ENCODE results near the gene TECTA.
"Not testable (repeated sequence)": the region's sequence is repeated elsewhere in the genome, so short reads cannot be mapped to it uniquely, and the experiment has no call there.

Gene TECTA

DNA sequence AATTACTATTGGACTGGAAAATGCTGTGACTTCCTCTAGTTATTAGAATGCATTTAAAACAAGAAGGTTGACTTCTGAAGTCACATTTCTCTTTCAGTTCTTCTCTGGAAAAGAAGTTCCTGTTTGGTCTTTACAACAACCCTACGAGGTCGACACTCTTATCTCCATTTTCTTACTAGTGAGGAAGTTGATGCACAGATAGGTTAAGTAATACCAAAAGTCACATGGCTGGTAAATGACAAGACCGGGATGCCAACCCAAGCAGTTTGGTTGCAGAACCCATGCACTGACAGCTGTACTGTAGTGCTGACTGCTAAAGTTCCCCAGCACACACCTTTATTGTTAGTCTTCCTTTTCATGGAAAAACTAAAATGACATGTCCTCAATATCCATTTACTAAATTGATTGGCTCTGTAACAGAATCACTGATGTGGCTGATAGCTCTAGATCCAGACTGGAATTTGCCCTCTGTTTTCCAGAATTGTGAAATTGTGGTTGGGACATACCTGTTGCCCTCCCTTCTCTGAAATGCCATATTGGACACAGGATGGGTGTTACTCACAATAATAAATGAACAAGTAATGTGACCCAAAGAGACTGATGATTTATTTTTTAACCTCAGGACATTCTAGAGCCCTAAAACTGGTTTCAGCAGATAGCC lies 9.4 kb upstream of the TECTA start:
- DNase-seq (ENCODE audit: insufficient read length, low spot score), result no peak
- FAIRE-seq, result peak; percentile 72

DNA sequence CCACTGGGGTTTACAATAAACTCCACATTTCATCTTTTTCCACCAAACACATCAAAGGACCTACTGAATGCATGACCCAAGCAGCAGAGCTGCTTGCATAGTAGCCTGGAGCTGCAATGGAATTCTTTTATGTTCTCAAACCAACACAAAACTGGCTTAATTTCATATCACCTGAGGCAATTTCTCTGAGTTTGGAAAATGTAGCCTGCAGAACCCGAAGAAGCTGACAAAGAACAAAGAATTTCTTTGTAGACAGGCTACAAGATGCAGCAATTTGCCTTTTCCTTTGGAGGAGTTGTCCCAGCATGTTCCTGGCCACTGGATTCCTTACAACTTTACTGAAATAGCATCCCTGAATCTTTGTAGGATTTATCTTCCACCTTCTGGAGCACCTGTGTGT lies 5.5 kb upstream of the TECTA start:
- no peak for DNase-seq (ENCODE audit: insufficient read length, low spot score)
- no peak for FAIRE-seq

DNA sequence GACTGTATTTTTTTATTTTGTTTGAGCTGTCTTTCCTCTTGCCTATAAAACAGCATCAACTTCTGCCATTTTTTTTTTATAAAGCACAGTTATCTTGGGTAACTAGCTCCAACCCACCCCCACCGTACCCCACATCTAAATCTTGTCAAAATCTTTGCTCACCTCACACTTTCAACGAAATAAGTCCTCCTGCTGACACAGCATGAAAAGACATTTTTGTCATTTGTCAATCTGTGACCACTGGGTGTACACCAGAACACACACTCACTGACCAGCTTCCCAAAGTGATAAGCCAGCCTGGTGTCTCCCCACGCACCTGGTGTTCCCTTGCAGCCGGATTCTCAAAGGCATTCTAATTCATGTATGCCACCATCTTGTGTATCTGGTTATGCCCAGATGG lies 1.7 kb upstream of the TECTA start:
- DNase-seq (ENCODE audit: insufficient read length, low spot score) (no peak), FAIRE-seq (no peak)

DNA sequence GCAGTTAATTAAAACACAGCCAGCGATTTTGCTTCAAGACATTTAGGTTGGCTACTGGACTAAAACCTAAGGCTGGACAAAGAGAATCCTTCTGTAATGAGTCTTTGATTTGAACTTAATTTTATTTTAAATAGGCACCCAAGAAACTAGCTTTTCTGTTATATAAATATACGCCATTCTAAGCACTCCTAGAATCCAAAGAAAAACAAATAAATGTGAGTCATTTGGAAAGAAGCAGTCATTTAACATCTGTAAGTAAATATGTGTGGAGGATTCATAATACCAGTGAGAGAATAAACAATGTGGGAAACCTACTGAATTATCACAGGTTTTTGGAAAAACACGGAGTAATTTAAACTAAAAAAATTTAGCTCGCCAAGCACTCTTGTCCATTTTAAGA lies 1.2 kb upstream of the TECTA start:
- DNase-seq (ENCODE audit: insufficient read length, low spot score) (no peak), FAIRE-seq (no peak)

DNA sequence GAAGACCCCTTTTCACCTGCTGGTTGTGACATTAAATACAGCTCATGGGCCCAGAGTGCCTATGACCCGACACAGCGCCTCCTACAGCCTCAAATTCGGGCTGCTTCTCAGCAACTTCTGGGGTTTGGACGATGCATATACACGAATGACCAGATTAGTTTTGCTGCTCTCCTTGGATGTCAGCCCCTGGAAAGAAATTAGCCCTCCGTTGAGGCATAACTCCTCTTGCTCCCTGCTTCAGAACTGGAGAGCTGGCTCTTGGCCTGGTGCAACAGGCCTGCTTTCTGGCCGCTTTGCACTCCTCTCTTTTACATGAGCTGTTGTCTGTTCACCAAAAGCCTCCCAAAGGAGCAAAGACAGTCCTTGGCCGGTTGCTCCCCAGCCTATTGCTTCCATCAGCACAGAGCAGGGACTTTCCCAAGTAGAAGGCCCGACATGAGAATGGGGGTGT lies 3.3 kb downstream of the TECTA start:
- DNase-seq (ENCODE audit: insufficient read length, low spot score), result no peak
- FAIRE-seq, result no peak

DNA sequence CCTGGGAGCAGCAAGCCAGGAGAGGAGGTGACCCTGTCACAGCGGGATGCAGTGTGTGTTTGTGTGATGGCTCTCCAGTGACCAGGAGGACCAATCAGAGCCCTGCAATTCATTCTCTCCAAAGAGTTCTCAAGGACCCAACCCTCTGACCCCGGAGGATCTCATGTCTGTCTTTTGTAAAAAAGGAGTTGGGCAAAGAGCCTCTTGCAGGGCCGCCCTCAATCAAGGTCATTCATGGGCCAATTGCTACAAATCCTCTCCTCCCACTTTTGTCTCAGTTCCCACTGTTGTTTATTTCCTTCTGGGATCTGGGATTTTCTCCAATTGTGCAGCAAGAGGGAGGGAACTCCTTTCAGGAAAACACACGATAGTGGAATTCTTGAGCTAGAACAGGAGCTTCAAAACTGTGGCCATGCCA lies 4.0 kb downstream of the TECTA start:
- no peak for FAIRE-seq

DNA sequence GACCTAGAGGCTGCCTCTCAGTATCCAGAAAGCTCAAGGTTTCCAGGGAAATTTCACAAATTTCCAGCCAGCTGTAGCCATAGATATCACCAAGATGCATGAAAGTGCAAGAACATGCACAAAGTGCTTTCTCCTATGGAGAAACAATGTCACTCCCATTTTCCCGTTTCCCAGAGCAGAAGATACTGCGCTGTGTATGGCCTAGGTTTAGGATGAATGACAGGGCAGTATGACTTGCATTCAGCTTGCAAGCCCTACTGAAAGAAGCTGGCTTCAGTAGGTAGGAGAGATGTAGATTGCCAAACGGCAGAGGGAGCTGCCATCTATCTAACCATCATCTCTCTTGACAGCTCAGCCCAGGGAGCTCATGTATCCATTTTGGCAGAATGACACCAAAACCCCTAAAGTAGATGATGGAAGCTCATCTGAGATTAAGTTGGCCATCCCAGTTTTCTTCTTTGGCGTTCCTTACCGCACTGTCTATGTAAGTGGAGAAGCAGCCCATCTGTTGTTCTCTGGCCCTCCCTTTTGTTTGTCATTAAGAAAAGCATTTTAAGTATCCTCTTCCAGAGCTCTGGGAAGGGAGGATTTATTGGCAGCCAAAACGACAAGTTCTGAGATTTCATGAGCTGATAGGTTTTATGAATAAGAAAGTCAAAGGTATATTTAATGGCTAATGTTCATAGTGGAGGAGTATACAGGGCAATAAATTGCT lies 4.6 kb downstream of the TECTA start:
- FAIRE-seq, result no peak

More for the DNA sequence above, 4.0 kb downstream of the TECTA start:
- DNase-seq (ENCODE audit: insufficient read length, low spot score), result no peak

DNA sequence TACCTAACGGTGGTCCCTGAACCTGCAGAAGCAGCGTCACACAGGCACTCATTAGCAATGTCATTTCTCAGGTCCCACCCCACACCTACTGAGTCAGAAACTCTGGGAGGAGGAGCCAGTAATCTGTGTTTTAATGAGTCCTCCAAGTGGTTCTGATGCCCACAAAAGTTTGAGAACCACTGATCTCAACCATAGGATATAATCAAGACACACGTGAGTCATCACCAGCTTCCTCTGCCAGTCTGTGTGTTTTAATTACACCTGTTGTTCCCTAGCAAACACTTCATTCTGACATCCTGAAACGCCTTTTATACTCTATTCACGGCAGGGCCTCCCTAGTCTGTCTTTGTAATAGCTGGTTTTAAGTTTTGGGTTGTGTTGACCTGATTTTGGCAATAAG lies 5.8 kb downstream of the TECTA start:
- DNase-seq (ENCODE audit: insufficient read length, low spot score) (no peak), FAIRE-seq (no peak)

More for the DNA sequence above, 4.6 kb downstream of the TECTA start:
- no peak for DNase-seq (ENCODE audit: insufficient read length, low spot score)

DNA sequence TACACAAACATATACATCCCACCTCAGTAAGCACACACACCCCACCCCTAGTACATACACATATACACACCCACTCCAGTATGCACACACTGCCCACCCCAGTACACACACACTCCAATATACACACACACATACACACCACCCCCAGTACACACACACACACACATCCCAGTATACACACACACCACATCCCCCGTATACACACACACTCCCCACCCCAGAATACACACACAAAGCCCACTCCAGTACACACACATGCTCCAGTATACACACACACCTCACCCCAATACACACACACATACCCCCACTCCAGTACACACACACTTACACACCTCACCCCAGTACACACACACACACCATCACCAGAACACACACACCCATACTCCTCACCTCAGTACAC lies 7.4 kb downstream of the TECTA start:
- DNase-seq (ENCODE audit: insufficient read length, low spot score), result no peak
- FAIRE-seq, result no peak

DNA sequence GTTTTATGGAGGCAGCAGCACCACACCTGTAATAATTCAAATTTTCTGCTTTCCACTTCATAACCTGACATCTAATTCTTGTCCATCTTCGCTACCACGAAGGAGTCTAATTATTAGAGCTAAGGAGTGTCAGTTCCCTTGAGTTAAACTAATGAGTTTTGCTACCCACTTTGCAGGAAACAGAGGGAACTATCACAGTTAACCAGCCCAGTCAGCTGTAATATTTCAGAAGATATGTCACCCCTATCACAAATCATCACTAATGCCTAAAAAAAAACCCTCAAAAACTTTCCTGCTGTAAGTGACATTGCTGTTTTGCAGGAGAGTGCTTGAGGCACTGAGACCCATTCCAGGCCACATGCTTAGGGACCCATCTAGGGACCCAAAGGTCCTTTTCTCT lies 8.4 kb downstream of the TECTA start:
- FAIRE-seq (no peak), DNase-seq (ENCODE audit: insufficient read length, low spot score) (no peak)

DNA sequence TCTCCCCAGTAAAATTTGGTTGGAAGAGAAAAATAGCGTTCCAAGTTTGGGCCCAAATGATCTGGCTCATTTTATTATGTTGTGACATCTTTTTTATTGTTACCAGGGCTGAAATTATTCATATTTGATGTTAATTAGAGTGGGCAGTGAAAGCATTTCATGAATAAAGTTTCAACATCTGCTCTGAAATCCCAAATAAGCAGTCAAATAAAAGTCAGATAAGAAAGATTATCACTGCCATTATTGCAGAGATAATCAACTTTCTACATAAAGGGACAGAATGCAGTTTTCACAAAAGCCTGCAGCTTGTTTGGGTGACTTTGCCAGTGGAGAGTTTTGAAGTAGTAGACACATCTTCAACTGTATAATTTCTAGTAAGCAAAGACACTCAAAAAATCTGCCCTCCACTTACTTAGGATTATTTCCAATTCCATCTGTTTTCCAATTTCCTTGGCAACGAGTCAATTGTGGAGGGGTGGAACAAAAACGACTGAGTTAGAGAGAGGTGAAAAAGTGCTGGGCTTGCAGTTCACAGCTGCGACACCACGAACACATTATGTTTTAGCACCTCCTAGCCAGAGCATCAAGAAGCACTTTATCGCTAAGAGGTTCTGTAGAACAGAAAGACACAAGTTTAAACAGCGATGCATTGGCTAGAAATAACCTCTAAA lies 9.0 kb downstream of the TECTA start:
- DNase-seq (ENCODE audit: insufficient read length, low spot score) (no peak), FAIRE-seq (no peak)

DNA sequence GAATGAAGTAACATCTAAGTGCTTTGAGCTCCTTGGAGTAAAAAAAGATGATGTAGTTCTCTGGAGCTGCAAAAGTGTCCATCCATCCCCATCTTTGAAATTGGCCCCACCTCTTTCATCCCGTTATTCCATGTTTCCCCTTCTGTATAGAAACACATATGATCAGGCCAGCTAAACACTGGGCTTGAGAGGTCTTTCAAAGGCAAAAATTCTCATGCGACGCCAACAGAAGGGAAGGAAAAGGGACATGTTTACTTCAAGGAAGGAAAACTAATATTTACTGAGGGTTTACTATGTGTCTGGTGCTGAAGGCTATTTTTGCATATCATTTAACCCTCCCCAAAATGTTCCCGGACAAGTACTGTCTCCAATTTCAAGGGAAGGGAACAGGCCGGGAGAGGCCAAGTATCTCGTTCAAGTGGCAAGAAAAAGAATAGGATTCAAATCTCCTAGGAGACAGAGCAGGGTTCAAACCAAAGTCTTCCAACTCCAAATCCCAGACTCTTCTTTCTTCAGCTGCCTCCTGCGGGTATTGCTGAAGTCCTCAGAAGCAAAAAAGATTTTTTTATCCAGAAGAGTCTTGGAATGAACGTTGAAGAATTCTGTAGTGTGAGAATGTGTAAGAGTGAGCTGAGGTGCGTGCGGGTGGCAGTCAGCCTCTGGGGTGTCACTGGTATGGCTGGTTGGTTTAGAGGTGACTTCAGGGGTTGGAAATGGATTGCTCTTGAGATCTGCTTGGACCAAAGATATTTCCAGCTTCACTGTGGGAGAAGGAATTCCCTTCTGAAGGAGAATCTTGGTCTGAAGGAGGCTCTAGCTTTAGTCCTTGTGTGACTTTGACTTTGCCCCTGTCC lies 10.1 kb downstream of the TECTA start:
- no peak for FAIRE-seq

DNA sequence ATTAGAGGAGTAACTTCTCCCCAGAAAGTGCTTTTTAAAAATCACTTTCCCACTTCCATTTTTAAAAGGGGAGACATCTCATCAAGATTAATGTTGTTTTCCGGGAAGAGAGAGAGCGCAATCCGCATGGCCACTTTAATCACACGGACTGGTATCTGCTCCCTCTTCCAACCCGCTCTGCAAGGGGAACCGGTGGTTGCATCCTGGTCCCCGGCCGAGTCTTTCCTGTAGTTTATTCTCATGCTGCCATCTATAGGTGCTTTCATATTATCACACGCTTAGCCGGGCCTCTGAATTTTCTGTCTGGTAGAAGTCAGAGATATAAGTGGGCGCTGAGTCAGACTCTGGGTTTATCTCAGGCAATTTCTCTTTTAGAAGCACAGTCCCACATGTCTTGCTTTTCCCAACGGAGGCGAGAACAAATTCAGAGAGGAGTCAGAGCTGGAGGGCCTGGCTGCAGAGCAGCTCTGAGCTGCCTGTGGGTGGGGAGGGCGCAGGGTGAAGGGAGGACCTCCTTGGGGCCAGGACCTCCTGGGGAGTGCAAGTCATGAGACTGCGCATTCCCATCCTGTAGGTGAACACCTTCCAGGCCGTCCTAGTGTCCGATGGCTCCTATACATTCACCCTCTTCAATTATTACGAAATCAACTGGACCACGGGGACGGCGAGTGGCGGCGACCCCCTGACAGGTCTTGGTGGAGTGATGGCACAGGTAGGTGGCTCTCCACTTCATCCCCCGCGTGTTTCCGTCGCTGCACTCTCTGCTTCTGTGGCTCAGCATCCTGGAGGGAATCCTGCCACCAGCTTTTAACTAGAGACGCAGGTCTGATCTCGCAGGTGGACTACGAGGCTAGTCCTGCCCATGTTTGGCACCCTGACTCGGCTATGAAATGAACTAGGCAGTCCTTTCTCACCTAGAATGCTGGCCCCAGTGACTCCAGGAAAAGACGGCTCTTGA lies 11.7 kb downstream of the TECTA start:
- DNase-seq (ENCODE audit: insufficient read length, low spot score), result peak; percentile 24
- peak; percentile 64 for FAIRE-seq

More for the DNA sequence above, 10.1 kb downstream of the TECTA start:
- DNase-seq (ENCODE audit: insufficient read length, low spot score), result no peak

DNA sequence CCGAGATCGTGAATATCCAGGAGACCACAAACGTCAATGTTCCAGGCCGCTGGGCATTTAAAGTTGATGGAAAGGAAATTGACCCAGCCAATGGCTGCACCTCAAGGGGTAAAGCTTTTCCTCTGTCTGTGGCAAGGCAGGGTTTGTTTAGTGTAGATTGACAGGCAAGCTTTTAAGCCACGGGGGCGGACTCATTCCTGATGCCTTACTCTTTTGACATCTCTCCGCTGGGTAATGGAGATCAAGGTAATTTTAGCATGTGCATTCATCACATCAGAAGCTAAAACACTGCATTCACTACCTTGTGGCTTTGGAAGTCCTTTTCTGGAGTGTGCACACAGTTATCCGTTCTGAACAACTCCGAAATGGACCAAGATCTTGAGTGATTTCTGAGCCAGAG lies 12.6 kb downstream of the TECTA start:
- FAIRE-seq, result no peak

DNA sequence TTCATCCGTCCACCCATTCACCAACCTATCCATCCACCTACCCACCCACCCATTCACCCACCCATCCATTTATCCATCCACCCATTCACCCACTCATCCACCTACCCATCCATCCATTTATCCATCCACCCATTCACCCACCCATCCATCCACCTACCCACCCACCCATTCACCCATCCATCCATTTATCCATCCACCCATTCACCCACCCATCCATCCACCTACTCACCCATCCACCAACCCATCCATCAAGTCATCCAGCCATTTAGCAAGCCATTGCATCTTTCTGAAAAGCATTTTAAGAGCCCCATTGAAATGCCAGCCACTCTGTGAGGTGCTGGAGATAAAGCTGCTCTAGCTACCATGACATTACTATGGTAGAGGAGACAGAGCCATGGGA lies 14.0 kb downstream of the TECTA start:
- DNase-seq (ENCODE audit: insufficient read length, low spot score), result not testable (repeated sequence)

More for the DNA sequence above, 12.6 kb downstream of the TECTA start:
- DNase-seq (ENCODE audit: insufficient read length, low spot score), result no peak

DNA sequence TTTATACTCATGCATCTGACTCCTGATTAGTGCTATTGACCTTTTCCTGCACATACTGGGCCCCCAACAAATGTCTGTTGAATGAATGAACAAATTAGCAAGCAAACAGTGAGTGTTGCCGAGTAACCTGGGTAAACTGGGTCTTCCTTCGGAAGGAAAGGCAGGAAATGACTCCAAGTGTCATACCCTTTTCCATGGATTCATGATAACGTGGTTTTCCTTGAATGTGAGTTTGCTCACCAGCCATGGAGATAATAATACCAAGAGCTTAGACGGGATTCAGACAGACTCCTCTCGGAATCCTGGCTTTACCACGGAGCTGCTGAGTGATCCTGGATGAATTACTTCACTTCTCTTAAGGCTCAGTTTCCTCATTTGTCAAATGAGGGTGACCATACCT lies 16.7 kb downstream of the TECTA start:
- DNase-seq (ENCODE audit: insufficient read length, low spot score), result no peak
- no peak for FAIRE-seq

More for the DNA sequence above, 14.0 kb downstream of the TECTA start:
- not testable (repeated sequence) for FAIRE-seq

DNA sequence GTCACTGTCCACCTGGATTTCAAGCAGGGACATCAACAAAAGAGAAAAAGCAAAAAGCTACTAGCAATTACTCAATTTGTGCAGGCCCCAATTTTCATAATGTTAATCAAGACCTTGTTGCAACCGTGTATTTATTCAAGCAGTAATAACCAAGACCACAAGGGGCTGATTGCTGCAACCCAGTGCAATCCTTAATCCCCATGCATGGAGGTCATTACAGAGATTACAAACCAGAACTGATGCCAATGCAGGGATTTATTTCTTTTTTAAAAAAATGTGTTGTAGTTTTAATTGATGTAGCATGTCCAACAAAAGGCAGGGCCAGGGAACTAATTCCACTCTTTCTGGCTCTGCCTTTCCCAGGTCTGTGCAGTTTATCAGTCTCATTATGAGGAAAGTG lies 18.4 kb downstream of the TECTA start:
- DNase-seq (ENCODE audit: insufficient read length, low spot score) (no peak), FAIRE-seq (no peak)

DNA sequence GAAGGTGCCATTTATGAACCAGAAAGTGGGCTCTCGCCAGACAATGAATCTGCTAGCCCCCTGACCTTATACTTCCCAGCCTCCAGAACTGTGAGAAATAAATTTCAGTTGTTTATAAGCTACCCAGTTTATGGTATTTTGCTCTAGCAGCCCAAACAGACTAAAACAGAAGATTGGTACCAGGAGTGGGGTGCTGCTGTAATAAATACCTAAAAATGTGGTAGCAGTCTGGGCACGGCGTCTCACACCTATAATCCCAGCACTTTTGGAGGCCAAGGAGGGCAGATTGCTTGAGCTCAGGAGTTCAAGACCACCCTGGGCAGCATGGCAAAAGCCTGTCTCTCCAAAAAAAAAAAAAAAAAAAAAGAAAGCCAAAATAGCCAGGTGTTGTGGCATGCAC lies 21.3 kb downstream of the TECTA start:
- DNase-seq (ENCODE audit: insufficient read length, low spot score) (no peak), FAIRE-seq (no peak)

DNA sequence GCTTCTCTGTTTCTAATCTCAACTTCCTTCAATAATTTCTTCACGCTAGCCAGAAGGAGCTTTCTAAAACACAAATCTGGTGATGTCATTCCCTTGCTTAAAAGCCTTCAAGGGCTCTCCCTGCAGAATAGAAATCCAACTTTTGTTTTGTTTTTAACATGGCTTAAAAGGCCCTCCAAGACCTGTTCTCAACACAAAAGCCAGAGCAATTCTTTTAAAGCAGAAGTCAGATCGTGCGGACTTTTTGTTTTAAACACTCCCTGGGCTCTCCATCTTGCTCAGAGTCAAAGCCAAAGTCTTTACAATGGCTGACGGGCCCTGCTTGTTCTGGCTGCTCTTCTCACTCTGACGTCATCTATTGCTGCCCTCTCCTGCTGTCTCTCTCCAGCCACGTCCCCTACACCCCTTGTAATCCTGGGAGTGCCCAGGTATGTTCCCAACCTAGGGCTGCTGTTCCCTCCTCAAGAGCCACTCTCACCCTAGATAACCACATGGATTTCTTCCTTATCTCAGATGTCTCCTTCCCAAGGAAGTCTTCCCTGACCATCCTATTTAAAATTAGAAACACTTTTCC lies 22.5 kb downstream of the TECTA start:
- DNase-seq (ENCODE audit: insufficient read length, low spot score) (no peak), FAIRE-seq (no peak)
